ENCODE measurements around the gene TRRAP.

DNA sequence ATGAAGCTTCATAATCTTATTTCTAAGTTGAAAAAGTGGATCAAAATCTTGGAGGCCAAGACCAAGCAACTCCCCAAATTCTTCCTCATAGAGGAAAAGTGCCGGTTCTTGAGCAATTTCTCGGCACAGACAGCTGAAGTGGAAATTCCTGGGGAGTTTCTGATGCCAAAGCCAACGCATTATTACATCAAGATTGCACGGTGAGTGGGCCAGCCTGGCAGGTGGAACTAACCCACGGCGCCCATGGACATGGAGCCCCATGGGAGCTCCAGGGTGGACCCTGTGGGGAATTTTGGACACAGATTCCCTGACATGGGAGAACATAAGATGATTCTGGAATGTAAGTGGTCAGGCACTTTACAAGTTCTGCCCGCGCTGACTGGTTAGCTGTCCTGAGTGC, 125.9 kb downstream of the TRRAP start:
- no peak for TF ChIP-seq POLR2A (IDR thresholded peaks at IDR 0.05; ENCODE audit: low read length)
- no peak for TF ChIP-seq REST (IDR thresholded peaks at IDR 0.05)
- TF ChIP-seq, protein P1, sequence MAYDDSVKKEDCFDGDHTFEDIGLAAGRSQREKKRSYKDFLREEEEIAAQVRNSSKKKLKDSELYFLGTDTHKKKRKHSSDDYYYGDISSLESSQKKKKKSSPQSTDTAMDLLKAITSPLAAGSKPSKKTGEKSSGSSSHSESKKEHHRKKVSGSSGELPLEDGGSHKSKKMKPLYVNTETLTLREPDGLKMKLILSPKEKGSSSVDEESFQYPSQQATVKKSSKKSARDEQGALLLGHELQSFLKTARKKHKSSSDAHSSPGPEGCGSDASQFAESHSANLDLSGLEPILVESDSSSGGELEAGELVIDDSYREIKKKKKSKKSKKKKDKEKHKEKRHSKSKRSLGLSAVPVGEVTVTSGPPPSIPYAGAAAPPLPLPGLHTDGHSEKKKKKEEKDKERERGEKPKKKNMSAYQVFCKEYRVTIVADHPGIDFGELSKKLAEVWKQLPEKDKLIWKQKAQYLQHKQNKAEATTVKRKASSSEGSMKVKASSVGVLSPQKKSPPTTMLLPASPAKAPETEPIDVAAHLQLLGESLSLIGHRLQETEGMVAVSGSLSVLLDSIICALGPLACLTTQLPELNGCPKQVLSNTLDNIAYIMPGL (CRISPR knock-in tag; IDR thresholded peaks at IDR 0.05; ENCODE audit: borderline replicate concordance) = no peak
- no peak for TF ChIP-seq NPAS2 (CRISPR knock-in tag; IDR thresholded peaks at IDR 0.05; ENCODE audit: borderline replicate concordance)
- TF ChIP-seq CEBPB (IDR thresholded peaks at IDR 0.05) = no peak
- TF ChIP-seq CTCF (IDR thresholded peaks at IDR 0.05) = no peak
- TF ChIP-seq MAZ (IDR thresholded peaks at IDR 0.05; ENCODE audit: borderline replicate concordance, low read depth, low read length) = no peak
- no peak for TF ChIP-seq RFX5 (IDR thresholded peaks at IDR 0.05)
- TF ChIP-seq HDAC2 (IDR thresholded peaks at IDR 0.05) = no peak
